Measurements from ENCODE around the gene TACC2.

DNA sequence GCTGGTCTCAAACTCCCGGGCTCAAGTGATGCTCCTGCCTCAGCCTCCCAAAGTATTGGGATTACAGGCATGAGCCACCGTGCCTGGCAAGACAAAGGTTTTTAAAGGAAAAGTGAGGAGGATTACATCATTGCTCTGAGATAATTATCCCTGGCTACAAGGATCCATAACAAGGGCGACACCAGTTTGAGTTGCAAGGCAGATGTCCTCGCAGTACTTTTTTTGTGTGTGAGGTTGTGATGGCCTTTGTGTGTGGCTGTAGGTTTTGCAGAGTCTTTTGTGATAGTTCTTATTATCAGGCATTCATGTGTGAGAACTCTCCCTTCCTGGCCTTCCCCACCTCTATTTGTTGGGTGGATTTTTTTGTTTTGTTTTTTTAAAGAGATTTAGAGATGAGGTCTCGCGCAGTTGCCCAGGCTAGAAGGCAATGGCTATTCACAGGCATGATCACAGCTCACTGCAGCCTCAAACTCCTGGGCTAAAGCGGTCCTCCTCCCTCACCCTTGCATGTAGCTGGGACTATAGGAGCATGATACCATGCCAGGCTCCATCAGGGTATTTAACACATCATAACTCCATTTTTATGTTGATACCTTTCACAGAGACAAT lies 292.2 kb downstream of the TACC2 start:
- TF ChIP-seq, protein P1, sequence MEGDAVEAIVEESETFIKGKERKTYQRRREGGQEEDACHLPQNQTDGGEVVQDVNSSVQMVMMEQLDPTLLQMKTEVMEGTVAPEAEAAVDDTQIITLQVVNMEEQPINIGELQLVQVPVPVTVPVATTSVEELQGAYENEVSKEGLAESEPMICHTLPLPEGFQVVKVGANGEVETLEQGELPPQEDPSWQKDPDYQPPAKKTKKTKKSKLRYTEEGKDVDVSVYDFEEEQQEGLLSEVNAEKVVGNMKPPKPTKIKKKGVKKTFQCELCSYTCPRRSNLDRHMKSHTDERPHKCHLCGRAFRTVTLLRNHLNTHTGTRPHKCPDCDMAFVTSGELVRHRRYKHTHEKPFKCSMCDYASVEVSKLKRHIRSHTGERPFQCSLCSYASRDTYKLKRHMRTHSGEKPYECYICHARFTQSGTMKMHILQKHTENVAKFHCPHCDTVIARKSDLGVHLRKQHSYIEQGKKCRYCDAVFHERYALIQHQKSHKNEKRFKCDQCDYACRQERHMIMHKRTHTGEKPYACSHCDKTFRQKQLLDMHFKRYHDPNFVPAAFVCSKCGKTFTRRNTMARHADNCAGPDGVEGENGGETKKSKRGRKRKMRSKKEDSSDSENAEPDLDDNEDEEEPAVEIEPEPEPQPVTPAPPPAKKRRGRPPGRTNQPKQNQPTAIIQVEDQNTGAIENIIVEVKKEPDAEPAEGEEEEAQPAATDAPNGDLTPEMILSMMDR (IDR thresholded peaks at IDR 0.05): no peak
- no peak for TF ChIP-seq POLR2A (IDR thresholded peaks at IDR 0.05)

Data from thyroid gland (tissue), 4 donors.